G401 (cell line): Measurements from ENCODE around the gene R3HCC1L. TPM values are rescaled to one million over a fixed set of nuclear protein-coding genes. Genes with fewer than 3 reads are reported as not detected.
A peak's percentile ranks its signal among the peaks of the same experiment; 100 is the strongest.
"Not testable (repeated sequence)": the region's sequence is repeated elsewhere in the genome, so short reads cannot be mapped to it uniquely, and the experiment has no call there.

Experiments used
- DNase-seq: peaks from one replicate; pipeline ENCODE4 v3.0.0-alpha.2; 2015; ENCODE audit warnings: low spot score
- in situ Hi-C: cut with HindIII; loops from 2 replicates; pipeline ENCODE4 v1.10.0; 2016; ENCODE audit warnings: low sequenced_read_pairs, mixed read lengths
- total RNA-seq: library from RNA; depleted of rRNA; stranded (reverse); fragments of >200 nt; shearing (Covaris generic); gene quantifications from 2 replicates; pipeline ENCODE4 v1.2.3, GENCODE V29; 2014

The R3HCC1L gene
- total RNA-seq, 1 experiment from 2014 or later, result 15.1 TPM

DNA sequence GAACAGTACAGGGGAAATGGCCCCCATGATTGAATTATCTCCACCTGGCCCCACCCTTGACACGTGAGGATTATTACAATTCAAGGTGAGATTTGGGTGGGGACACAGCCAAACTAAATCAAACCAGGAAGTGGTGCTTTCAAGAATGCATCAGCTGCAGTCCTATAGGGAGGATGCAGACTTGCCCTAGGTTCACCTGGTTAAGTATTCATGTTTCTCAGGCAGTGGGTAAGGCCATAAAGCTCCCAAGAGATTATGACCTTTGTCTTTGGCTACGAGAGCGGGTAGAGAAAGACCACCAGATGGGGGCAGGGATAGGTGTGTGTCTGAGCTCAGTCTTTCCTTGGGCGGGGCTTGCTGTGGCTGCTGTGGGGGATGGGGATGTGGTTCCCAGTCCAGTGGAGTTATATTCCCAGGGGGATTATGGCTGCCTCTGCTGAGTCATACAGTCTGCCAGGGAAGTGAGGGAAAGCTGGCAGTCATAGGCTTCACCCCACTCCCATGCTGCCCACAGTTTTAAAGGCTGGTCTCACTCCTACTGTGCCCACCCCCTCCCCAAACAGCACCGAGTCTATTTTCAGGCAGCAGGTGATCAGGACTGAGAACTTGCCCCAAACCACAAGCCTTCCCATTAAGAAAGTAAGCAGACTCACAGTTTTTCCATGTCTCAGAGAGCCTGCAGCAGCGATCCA lies 8.4 kb upstream of the R3HCC1L start:
- in situ Hi-C loops, result no loop called here

GRCh38 chr10:98128802-98129201 lies 5.7 kb upstream of the R3HCC1L start:
- in situ Hi-C loops, result no loop called here
- no peak for DNase-seq

More for the DNA sequence above, 8.4 kb upstream of the R3HCC1L start:
- no peak for DNase-seq

- in situ Hi-C loops, result no loop called here
- no peak for DNase-seq
These were observed 2.8 kb upstream of the R3HCC1L start for GRCh38 chr10:98131619-98132018.

- DNase-seq, in situ Hi-C loops: not testable (repeated sequence)
These were observed 1.2 kb upstream of the R3HCC1L start for GRCh38 chr10:98133075-98133752.

- in situ Hi-C loops, result no loop called here
- no peak for DNase-seq
These were observed 383 bp upstream of the R3HCC1L start for GRCh38 chr10:98134117-98134430.

DNA sequence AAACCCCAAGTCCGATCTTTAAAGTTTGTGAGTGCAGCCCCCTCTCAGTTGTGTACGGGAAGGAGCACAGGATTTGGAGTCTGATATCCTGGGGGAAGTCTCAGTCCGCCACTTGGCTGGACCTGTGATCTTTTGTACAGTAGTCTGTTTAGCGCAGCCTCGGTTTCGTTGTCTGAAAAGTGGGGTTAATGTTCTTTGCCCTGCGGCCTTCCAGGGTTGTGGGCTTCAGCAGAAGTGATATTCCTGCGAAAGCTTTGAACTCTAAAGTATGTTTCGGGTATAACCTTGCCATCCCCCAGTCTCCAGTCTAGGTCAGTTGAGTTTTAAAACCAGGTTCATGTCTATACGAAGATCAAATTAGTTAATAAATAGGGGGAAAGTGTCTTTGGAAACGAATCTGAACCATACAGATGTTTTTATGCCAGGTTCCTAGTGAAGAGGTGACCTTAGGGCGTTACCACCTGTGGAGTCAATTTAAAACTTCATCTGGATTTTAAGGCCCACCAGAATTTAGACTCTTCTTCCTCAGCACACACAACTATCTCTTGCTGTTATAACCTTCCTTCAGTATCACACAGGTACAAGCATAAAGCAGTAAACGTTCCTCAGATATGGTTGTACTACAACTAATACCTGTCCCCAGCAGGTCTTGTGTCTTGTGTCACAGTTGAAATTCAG lies 904 bp downstream of the R3HCC1L start:
- in situ Hi-C loops, result no loop called here
- peak; percentile 11 for DNase-seq

DNA sequence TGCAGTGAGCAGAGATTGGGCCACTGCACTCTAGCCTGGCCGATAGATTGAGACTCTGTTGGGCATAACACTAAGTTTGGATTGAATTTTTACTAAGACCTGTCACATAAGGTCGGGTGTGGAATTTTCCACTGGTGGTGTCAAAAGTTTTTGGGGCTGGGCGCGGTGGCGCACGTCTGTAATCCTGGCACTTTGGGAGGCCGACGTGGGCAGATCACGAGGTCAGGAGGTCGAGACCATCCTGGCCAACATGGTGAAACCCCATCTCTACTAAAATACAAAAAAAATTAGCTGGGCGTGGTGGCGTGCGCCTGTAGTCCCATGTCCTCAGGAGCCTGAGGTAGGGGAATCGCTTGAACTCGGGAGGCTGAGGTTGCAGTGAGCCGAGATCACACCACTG lies 2.3 kb downstream of the R3HCC1L start:
- DNase-seq, in situ Hi-C loops: not testable (repeated sequence)

- DNase-seq, result no peak
- in situ Hi-C loops, result no loop called here
These were observed 3.6 kb downstream of the R3HCC1L start for GRCh38 chr10:98138031-98138430.

DNA sequence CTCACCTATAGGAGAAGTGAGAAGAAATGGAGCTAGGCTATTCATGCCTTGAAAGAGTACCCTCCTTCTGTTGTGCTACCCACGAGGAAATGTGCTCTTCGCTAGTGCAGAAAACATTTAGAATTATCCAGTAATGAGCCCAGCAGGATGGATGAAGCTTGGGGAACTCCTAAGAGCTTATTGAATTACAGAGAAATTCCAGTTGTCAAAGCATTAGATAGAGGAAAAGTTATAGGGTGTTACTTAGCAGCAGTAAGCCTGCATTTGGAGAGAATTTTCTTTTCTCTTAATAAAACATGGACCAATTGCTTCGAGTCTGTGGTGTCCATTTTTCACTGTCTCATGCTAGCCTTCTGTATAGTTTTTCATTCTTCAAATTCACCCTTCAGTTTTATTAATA lies 5.0 kb downstream of the R3HCC1L start:
- in situ Hi-C loops, result no loop called here
- DNase-seq, result no peak

DNA sequence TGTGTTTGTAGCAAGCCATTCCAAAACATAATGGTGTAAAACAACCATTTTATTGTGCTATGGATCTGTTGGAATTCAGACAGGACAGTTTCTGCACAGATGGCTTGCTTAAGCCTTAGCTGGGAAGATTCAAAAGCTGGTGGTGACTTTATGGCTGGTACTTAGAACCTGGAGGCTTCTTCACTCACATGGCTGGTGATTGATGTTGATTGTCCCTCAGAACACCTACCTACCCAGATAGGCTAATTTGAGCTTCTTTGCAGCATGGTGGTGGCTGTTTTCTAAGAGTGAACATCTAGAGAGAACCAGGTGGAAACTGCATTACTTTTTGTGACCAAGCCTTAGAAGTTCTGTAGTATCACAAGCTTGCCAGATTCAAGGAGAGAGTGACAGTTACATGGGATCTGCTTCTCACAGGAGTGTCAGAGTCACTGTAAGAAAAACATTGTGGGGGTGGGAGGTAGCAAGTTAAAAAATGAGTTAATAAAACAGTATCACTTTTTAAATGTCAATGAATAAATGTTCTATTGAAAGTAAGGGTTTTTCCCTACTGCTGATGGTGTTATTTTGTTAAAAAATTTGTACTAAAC lies 7.1 kb downstream of the R3HCC1L start:
- DNase-seq, result no peak
- in situ Hi-C loops, result no loop called here

GRCh38 chr10:98144985-98145384 lies 10.5 kb downstream of the R3HCC1L start:
- in situ Hi-C loops, result no loop called here

DNA sequence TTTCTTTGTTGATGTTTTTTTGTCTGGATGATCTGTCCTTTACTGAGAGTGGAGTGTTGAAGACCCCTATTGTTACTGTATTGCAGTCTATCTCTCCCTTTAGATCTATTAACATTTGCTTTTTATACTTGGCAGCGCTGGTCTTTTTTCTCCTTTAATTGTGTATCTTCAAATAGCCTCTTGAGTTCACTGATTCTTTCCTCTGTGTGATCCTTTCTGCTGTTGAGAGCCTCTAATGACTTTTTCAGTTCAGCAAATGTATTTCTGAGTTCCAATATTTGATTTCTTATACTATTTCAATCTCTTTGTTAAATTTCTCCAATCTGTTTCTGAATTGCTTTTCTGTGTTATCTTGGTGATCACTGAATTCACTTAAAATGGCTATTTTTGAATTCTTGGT lies 15.4 kb downstream of the R3HCC1L start:
- no peak for DNase-seq
- in situ Hi-C loops, result no loop called here

More at GRCh38 chr10:98144985-98145384, 10.5 kb downstream of the R3HCC1L start:
- no peak for DNase-seq

GRCh38 chr10:98150544-98150943 lies 16.1 kb downstream of the R3HCC1L start:
- DNase-seq, result no peak
- in situ Hi-C loops, result no loop called here

DNA sequence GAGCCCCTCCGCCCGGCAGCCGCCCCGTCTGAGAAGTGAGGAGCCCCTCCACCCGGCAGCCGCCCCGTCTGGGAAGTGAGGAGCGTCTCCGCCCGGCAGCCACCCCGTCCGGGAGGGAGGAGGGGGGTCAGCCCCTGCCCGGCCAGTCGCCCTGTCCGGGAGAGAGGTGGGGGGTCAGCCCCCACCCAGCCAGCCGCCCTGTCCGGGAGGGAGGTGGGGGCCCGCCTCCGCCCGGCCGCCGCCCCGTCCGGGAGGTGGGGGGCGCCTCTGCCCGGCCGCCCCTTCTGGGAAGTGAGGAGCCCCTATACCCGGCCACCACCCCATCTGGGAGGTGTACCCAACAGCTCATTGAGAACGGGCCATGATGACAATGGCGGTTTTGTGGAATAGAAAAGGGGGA lies 18.3 kb downstream of the R3HCC1L start:
- DNase-seq, in situ Hi-C loops: not testable (repeated sequence)

DNA sequence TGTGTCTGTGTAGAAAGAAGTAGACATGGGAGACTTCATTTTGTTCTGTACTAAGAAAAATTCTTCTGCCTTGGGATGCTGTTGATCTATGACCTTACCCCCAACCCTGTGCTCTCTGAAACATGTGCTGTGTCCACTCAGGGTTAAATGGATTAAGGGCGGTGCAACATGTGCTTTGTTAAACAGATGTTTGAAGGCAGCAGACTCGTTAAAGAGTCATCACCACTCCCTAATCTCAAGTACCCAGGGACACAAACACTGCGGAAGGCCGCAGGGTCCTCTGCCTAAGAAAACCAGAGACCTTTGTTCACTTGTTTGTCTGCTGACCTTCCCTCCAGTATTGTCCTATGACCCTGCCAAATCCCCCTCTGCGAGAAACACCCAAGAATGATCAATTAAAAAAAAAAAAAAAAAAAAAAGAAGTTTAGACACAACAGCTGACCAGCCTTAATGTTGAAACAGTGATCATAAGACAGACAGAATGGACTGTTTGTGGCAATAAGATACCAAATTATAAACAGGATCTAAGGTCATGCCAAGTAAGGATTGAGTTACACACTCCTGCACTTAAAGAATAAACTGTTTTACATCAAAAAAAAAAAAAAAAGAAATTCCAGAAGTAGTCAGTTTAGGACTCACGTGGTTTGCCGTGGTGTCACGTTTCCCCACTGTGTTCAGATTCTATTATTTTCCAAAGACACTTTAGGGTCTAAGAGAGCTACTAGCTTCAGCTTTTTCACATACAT lies 18.9 kb downstream of the R3HCC1L start:
- DNase-seq, in situ Hi-C loops: not testable (repeated sequence)

GRCh38 chr10:98154076-98154475 lies 19.6 kb downstream of the R3HCC1L start:
- no peak for DNase-seq
- in situ Hi-C loops, result no loop called here

- in situ Hi-C loops, result no loop called here
- DNase-seq, result no peak
These were observed 24.1 kb downstream of the R3HCC1L start for GRCh38 chr10:98158576-98158975.

- in situ Hi-C loops, result no loop called here
- no peak for DNase-seq
These were observed 29.5 kb downstream of the R3HCC1L start for GRCh38 chr10:98163941-98164340.

- in situ Hi-C loops, result no loop called here
- DNase-seq, result no peak
These were observed 32.7 kb downstream of the R3HCC1L start for GRCh38 chr10:98167191-98167590.
